Amniotic stem cell (primary cell): ENCODE results near the gene CBL.
A peak's percentile ranks its signal among the peaks of the same experiment; 100 is the strongest.

Experiments
- DNase-seq: peaks from one replicate; lab custom pipeline; 2025; lab: John Stamatoyannopoulos, UW

The CBL gene

GRCh38 chr11:119334174-119334930 lies 128.2 kb downstream of the CBL start, which contains the start of gene RNF26:
RNF26 (plus strand) TSS chr11:119334527; CDS start chr11:119335123, 596 bp downstream.
- peak; percentile 99 for DNase-seq

GRCh38 chr11:119335091-119335654 lies 129.0 kb downstream of the CBL start:
- no peak for DNase-seq

- no peak for DNase-seq
Measured at GRCh38 chr11:119335655-119336543, 129.8 kb downstream of the CBL start.

DNA sequence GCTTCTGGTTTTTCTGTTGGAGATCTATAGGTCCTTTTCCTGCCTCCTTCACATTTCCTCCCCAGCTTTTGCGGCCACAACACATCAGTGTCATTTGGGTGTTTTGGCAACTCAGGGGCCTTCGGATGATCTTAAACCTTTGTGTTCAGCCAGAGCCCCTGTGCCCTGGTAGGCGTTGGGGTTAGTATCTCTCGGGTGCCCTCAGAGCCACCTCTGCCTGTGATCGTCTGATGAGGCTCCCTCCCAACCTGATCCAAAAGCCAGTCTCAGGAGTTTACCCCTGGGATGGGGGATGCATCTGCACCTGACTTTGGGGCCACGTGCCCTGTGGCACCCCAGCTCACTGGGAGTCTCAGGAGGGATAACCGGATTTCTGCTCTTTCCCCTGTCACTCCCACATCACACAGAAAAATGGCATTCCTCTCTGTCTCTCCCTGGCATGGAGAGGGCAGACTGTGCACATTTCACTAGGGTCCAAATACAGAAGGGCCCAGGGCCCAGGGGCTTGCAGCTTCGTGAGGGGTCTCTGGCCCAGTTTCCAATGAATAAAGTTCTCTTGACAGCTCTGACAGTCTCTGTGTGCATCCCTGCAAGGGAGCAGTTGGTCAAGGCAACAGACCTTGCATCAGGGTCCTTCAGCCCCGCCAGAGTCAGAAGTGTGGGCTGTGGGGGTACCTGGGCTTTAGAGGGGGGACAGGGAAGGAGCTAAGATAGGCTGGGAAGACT lies 130.8 kb downstream of the CBL start:
- DNase-seq = no peak

DNA sequence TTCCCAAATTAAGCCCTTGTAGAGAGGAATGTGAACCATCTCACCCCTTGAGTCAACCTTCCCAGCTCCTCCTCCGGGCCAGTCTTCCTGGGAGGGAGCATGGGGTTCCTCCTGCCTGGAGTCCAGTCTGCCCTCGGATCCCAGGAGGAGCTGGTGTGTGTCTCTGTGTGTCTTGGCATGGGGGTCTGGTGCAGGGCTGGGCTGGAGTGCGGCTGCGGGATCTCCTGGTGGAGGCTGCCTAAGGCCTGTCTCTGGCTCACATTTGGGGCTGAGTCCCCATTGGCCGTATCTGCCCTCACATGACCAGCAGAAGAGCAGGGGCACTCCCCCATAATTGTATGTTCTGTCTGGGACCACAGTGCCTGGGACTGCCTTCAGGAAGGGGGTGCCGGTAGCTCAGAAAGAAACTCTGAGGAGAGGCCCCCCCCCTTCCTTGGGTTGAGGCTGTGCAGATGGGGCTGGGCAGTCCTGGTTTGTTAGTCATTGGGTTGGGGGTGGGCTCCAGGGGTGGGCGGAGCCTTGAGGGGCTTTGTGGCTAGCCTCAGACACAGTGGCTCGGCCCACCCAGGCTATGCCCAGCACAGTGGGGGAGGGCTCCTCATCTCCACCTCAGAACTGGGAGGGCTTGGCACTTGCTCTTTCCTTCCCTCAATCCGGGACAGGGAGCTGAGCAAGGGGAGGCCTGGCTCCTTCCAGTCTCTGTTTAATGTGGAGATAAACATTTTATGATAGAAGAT lies 131.6 kb downstream of the CBL start:
- DNase-seq = peak; percentile 43

DNA sequence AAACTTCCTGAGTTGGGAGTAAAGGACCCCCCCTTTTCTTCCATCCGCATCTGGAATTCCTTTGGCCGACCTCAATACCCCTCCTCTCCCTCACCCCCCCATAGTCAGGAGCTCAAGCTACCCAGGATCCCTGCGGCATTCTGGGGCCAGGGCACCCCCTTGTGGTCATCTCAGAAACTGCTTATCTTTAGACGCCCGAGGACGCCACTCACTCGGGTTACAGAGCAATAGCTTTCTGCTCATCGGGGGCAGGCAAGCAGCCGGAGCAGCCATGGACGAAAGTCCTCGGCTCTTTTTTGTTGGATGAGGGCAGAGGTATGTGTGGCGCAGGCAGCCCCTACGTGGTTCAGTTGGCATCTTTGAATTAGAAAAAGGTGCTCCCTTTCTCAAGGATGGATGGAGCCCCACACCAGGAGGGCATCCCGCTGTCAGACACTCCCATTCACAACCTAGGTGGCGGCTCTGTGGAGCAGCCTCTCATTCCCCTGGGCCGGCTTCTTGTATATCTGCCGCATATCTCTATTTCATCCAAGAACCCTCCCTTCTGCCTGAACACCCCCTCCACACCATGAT lies 132.3 kb downstream of the CBL start:
- DNase-seq = peak; percentile 29

DNA sequence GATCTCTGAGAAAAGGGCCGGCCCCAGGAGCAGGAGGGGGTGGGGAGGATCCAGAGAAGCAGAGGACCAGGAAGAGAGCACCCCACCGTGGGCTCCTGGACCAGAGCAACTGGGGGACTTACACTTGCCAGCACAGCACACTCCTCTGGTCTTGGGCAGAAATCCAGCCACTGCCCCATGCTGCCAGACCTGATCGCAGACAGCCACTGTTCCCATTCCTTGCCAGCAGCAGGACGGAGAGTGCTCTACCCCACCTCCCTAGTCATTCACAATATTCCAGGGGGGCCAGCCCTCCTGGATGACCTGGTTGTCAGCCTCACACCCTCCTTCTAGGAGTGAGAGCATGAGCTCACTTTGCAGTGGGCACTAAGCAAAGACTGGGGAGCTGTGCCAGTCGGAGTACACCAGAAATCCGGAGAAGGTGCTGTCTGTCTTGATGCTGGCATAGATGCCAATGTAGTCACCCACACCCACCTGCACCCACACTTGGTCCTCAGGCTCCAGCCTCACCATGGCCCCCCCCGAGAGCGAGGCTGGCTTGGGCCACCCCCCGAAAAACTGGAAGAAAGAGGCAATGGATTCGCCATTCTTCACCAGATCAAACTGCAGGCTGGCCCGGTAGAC lies 132.9 kb downstream of the CBL start:
- no peak for DNase-seq

DNA sequence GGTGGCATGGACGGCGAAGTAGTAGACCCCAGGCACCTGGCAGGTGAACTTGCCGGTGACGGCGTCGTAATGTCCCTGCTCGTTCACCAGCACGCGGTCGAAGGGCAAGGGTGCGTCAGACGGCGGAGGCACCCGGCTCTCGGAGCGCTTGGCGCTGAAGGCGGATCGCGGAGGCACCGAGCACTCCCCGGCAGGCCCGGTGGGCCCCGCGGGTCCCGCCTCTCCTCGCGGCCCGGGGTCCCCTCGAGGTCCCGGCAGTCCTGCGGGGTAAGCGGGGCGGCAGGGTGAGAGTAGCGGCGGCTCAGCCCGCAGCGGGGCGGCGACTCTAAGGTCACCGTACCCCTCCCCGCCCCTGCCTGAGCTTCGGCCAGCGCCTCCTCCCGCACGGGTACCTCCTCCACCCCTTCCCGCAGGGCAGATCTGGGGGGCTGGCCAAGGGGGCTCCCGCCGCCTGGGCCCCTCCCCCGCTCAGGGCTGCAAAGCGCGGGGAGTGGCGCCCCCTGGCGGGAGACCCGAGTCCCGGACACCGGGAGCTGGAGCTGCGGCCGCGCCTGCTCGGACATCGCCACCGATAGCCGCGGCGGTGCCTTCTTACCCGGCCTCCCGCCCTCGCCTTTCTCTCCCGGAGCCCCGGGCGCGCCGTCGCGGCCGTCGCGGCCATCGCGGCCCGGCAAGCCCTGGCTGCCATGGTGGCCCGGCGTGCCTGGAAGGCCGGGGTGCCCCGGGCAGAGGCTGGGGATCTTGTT lies 133.6 kb downstream of the CBL start:
- peak; percentile 22 for DNase-seq

DNA sequence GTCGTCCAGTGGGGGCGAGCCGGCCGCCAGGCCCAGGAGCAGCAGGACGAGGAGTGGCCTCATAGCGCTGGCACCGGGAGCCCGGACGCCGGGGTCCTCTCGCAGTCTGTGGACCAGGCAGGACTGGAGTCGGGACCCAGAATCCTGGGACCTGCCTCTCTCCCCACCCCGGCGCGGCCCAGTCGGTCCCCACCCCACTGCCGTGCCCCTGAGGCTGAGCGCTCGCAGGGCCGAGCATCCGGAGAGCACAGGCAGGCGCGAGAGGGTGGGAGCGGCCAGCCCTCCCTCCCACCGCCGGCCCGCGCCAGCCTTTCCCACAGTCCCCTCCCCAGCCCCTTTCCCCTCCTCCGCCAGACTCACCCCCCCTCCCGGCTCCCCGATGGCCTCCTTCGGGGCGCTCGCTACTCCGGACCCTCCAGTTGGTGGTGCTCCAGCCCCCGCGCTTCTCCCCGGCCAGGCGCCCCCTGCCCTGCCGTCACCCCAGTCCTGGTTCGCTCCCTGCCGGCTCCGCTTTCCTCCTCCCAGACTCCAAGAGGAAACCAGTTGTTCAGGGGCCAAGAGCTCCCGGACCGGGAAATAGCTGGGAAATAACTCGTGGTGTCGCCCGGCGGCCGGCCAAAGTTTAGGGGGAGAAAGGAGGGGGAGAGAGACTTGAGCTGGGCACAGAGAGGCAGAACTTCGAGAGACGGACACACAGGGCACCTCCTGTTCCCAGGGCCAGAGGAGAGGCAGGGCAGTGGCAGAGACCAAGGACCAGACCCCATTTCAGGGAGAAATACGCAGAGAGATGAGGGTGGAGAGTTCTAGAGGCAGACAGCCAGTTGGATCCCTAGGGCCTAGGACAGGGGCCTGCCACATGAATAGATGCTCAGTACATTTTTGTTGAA lies 134.4 kb downstream of the CBL start, which contains the start of gene C1QTNF5:
Gene C1QTNF5 (minus strand): TSS at position 549 of the 887 bp plus-strand sequence. CDS start 486 bp downstream, at position 63.
- DNase-seq = no peak

GRCh38 chr11:119341222-119342022 lies 135.3 kb downstream of the CBL start:
- no peak for DNase-seq

DNA sequence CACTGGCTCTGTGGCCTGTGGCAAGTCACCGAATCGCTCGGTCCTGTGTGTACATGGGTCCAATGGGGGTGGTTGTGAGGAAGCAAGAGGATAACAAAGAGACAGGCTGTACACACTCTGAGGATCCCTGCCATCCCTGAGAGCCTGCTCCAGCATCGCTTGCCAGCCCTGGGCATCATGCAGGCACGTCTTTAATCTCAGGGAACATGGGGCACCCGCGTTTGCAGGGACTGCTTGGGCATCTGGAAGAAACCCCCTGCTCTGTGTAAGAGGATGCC lies 135.8 kb downstream of the CBL start:
- DNase-seq = no peak

DNA sequence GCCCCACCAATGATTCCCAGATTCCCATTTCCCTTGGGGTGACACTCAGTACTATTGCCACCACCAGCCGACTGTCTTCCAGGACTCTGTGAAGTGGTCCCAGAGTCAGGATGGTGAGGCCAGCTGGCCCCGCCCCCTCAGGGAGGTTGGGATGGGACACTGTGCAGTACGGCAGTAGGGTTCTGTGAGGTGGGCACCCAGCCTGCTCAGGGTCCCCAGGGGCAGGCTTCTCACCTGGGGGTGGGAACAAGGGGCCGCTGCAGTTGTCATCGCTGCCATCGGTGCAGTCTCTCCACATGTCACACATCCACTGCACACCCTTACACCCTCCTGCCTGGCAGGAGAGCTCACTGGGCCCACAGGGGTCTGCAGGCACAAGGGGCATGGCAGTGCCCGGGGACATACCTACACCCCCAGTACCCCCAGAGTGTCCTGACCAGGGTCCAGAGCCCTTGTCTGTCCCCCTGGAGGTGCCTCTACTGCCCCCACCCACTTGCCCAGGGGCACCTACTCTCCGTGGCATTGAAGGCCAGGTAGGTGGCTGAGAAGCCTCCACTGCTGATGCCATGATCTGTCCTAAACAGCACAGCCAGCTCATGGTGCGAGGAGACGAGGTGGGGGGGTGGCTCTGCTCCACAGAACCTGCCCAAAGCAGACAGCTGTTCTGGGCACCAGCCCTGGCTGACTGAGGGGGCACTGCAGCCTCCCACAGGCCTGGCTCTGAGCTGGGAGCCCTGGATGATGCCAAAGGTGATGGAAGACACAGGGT lies 136.4 kb downstream of the CBL start:
- no peak for DNase-seq

DNA sequence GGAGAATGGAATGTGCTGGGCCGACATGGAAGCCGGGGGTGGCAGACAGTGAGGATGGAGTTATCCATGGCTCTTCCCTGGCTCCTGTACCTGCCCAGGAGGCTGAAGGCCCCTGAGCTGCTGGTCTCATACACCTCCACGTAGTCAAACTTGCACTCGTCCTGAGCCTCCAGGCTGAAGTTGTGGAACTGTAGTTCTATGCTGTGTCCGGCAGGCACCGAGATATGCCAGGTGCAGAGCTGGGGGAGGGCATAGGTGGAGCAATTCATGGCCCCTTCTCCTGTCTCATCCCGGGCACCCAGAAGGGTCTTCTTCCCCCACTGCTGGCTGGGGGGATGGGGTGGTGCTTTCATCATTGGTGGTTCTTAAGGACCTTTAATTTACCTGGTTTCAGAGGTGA lies 137.6 kb downstream of the CBL start:
- DNase-seq = no peak

DNA sequence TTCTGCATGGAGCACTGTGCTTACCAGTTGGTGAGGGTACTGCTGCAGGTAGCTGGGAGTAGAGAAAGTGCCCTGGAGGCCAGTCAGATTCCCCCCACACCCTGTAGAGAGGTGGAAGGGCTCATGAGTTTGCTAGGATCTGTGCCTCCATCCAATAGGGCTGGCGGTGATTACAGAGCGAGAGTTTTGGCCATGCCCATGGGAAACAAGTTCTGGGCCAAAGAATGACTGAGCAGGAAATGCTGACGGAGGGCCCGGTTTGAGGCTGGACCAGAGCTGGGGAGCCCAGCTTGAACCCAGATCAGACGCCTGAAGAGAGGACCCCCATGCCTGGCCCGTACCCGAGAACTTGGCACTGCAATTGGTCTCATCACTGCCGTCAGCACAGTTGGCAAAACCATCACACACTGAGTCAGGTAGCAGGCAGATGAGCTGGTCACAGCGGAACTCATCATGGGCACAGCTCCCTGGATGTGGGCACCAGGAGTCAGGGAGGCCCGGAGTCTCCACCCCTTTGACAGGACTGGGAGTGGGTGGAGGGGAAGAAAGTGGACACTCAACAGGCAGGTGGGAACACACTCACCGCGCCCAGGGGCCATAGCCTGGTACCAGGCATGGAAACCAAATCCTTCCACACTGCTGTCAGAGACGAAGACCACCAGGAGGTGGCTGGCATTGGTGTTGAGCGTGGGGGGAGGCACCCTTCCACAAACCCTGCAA lies 138.3 kb downstream of the CBL start:
- no peak for DNase-seq

- DNase-seq = no peak
Measured at GRCh38 chr11:119345685-119346084, 139.5 kb downstream of the CBL start.

- no peak for DNase-seq
Measured at GRCh38 chr11:119346605-119347004, 140.5 kb downstream of the CBL start, which contains the start of gene MFRP. MFRP (minus strand) TSS chr11:119346705; CDS start chr11:119346513, 192 bp downstream.
